Large intestine (tissue), 3 donors: ENCODE data around the gene LECT2. TPM values are rescaled to one million over a fixed set of nuclear protein-coding genes. Genes with fewer than 3 reads are reported as not detected.

Source experiments
- DNase-seq, 2 donors: peaks; one replicate each; pipeline versions ENCODE4 v3.0.0 to v3.0.0-alpha.2; 2013
- H3K27ac ChIP-seq: one replicate; pipeline ENCODE4 v1.5.1; 2013; ENCODE audit warnings: low read length
- H3K27me3 ChIP-seq: 2 replicates; pipeline ENCODE4 v1.6.1; 2013; ENCODE audit warnings: low read length; ENCODE audit not compliant: control insufficient read depth, insufficient read depth
- H3K36me3 ChIP-seq: 2 replicates; pipeline ENCODE4 v1.6.1; 2013; ENCODE audit warnings: low read length; ENCODE audit not compliant: control insufficient read depth, insufficient read depth
- H3K4me1 ChIP-seq: one replicate; pipeline ENCODE4 v1.6.1; 2013; ENCODE audit warnings: low read length; ENCODE audit not compliant: control insufficient read depth, insufficient read depth
- H3K4me3 ChIP-seq: one replicate; pipeline ENCODE4 v1.5.1; 2013; ENCODE audit warnings: low read length
- H3K9me3 ChIP-seq: one replicate; pipeline ENCODE4 v1.6.1; 2013; ENCODE audit warnings: mild to moderate bottlenecking, low read depth, low read length, moderate library complexity; ENCODE audit not compliant: control insufficient read depth
- WGBS: methylation state at CpG from one replicate; pipeline ENCODE4 v1.1.5; 2013; ENCODE audit warnings: low lambda C conversion rate; ENCODE audit not compliant: insufficient coverage; 5-methylcytosine and 5-hydroxymethylcytosine counted together
- polyA plus RNA-seq: library from polyadenylated mRNA; unstranded; fragments of 120-200 nt; gene quantifications from one replicate; pipeline ENCODE4 v1.2.1, GENCODE V29; 2013

Gene LECT2
- polyA plus RNA-seq, 1 donor: not detected

DNA sequence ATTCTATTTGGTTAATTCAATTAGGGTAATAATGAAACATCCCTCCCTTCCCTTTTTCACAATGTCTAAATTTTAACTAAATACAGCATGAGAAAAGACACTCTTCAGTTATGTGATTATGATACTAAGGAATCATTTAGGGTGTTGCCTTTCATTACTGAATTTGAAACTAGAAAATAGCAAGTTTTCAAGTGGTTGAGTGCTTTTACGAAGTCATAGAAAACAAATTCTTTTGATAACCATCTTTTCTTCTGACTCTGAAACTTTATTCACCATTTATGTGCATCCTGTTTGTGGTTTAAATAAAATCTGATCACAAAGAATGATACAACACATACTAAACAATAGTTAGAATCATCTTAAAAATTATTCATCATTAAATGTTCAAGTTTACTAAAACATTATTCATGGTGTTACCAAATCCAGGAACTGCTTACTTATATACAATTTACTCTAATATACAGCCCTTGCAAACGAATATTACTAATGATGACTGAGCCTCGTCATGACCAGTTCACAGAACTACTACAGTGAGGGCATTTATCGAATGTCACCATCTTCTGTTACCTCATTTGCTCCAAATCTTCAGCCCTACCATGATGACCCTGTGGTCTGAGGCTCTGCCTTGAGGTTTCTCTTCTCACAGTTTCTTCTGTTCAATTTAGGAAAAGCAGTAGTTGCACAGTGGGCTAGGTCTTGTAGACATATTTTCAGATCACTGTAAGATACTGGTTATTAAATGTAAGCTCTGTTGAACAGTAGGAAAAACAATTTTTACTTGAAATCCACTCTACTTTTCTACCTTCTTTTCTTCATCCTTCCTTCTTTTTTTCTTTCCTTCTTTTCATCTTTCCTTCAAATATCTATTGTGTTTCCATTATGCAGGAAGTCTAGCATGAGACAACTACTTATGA lies 40.8 kb downstream of the LECT2 start:
- WGBS: no CpG with 5 or more reads among the region's 4 CpGs
- Histone ChIP-seq H3K27me3 (peaks cover 47% of the 10 kb centered on the region), H3K9me3 (no peaks in the 10 kb centered on the region)

DNA sequence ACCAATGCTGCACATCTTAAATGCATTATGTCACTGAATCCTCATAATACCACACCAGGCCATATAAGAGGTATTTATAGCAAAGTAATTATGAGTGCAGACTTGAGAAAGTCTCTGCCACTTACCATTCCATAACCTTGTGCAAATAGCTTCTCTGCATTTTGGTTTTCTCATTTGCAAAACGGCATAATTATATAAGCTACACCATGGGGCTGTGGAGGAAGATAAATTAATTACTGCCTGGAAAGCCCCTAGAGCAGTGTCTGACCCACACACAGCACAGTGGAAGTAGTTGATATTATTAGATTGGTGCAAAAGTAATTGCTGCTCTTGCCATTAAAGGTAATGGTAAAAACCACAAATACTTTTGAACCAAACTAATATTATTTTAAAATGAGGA lies 49.6 kb downstream of the LECT2 start:
- Histone ChIP-seq H3K4me3 (no peak overlapping the region), H3K4me1 (no peaks in the 10 kb centered on the region), H3K36me3 (no peaks in the 10 kb centered on the region), H3K9me3 (no peaks in the 10 kb centered on the region), H3K27ac (no peak overlapping the region), H3K27me3 (peaks cover 28% of the 10 kb centered on the region)
- no peak for DNase-seq
- no CpG with 5 or more reads among the region's 1 CpG for WGBS

More for the DNA sequence above, 40.8 kb downstream of the LECT2 start:
- no peaks in the 10 kb centered on the region for H3K4me1 ChIP-seq
- no peak overlapping the region for H3K27ac ChIP-seq
- no peak overlapping the region for H3K4me3 ChIP-seq
- DNase-seq: no peak
- H3K36me3 ChIP-seq: no peaks in the 10 kb centered on the region

- no peaks in the 10 kb centered on the region for H3K9me3 ChIP-seq
- no peaks in the 10 kb centered on the region for H3K36me3 ChIP-seq
- no peaks in the 10 kb centered on the region for H3K4me1 ChIP-seq
- H3K27ac ChIP-seq: no peak overlapping the region
- DNase-seq: no peak
- H3K27me3 ChIP-seq: peaks cover 30% of the 10 kb centered on the region
- WGBS: no CpG with 5 or more reads among the region's 3 CpGs
- H3K4me3 ChIP-seq: no peak overlapping the region
Observed at GRCh38 chr5:135901633-135902032, 53.1 kb downstream of the LECT2 start.

GRCh38 chr5:135900276-135900675 lies 54.5 kb downstream of the LECT2 start:
- Histone ChIP-seq H3K9me3 (no peaks in the 10 kb centered on the region), H3K4me3 (no peak overlapping the region), H3K4me1 (no peaks in the 10 kb centered on the region), H3K36me3 (no peaks in the 10 kb centered on the region), H3K27ac (no peak overlapping the region), H3K27me3 (peaks cover 34% of the 10 kb centered on the region)
- WGBS: 0% methylated on average over 1 of the region's 3 CpGs
- DNase-seq: no peak

GRCh38 chr5:135898651-135899050 lies 56.1 kb downstream of the LECT2 start:
- no peak for DNase-seq
- Histone ChIP-seq H3K36me3 (no peaks in the 10 kb centered on the region), H3K9me3 (no peaks in the 10 kb centered on the region), H3K4me3 (no peak overlapping the region), H3K4me1 (peaks cover 3% of the 10 kb centered on the region), H3K27ac (no peak overlapping the region), H3K27me3 (peaks cover 37% of the 10 kb centered on the region)
- 80% methylated on average over 1 of the region's 6 CpGs for WGBS

Other genes starting within 250 kb of the LECT2 start
- gene SLC25A48, start 120.3 kb downstream of the LECT2 start, polyA plus RNA-seq: 0.54 TPM
- gene IL9, start 59.1 kb downstream of the LECT2 start, polyA plus RNA-seq: not detected
- 99.6 TPM for gene TGFBI, start 74.0 kb upstream of the LECT2 start, polyA plus RNA-seq
- 42.1 TPM for gene SMAD5, start 177.9 kb upstream of the LECT2 start, polyA plus RNA-seq
- gene SMIM32, start 238.2 kb upstream of the LECT2 start, polyA plus RNA-seq: 28.2 TPM